NCI-H774 (cell line): ENCODE results near the gene BRCC3.
A peak's percentile ranks its signal among the peaks of the same experiment; 100 is the strongest.

Experiments
- DNase-seq: peaks from one replicate; lab custom pipeline; 2025; lab: John Stamatoyannopoulos, UW

Gene BRCC3

GRCh38 chrX:155056877-155057792 is 14.2 kb upstream of the BRCC3 start:
- DNase-seq: peak; percentile 52

GRCh38 chrX:155061760-155062159 is 9.5 kb upstream of the BRCC3 start:
- DNase-seq: no peak

- no peak for DNase-seq
These were observed 6.1 kb upstream of the BRCC3 start for GRCh38 chrX:155065035-155065734.

GRCh38 chrX:155068165-155068564 is 3.1 kb upstream of the BRCC3 start:
- no peak for DNase-seq

GRCh38 chrX:155069414-155069813 is 1.9 kb upstream of the BRCC3 start:
- no peak for DNase-seq

- DNase-seq: peak; percentile 1
These were observed 1.3 kb upstream of the BRCC3 start for GRCh38 chrX:155070038-155070437.

GRCh38 chrX:155070663-155070974 is 689 bp upstream of the BRCC3 start:
- DNase-seq: peak; percentile 36

GRCh38 chrX:155071694-155072280 is 479 bp downstream of the BRCC3 start:
- DNase-seq: no peak

- DNase-seq: no peak
These were observed 15.0 kb downstream of the BRCC3 start for GRCh38 chrX:155086202-155086840.

GRCh38 chrX:155086961-155087735 is 15.8 kb downstream of the BRCC3 start:
- DNase-seq: no peak

GRCh38 chrX:155094468-155095061 is 23.3 kb downstream of the BRCC3 start:
- no peak for DNase-seq

- no peak for DNase-seq
These were observed 34.6 kb downstream of the BRCC3 start for GRCh38 chrX:155105919-155106318.

- no peak for DNase-seq
These were observed 37.1 kb downstream of the BRCC3 start for GRCh38 chrX:155108427-155108826.

GRCh38 chrX:155112171-155112570 is 40.9 kb downstream of the BRCC3 start:
- DNase-seq: no peak

- no peak for DNase-seq
These were observed 41.8 kb downstream of the BRCC3 start for GRCh38 chrX:155113097-155113496.

- DNase-seq: no peak
These were observed 44.0 kb downstream of the BRCC3 start for GRCh38 chrX:155115174-155115819.

- no peak for DNase-seq
These were observed 56.2 kb downstream of the BRCC3 start for GRCh38 chrX:155127465-155127864.

- DNase-seq: no peak
These were observed 56.6 kb downstream of the BRCC3 start for GRCh38 chrX:155127940-155128339.

- DNase-seq: no peak
These were observed 60.8 kb downstream of the BRCC3 start for GRCh38 chrX:155132110-155132509.

GRCh38 chrX:155134255-155134654 is 62.9 kb downstream of the BRCC3 start:
- no peak for DNase-seq
